Uterus (tissue), 4 donors: ENCODE data around the gene SCN10A. TPM values are rescaled to one million over a fixed set of nuclear protein-coding genes. Genes with fewer than 3 reads are reported as not detected.

Experiments used
- DNase-seq, 2 donors: peaks; one replicate each; pipeline ENCODE4 v3.0.0-alpha.2; 2019 to 2020
- H3K27ac ChIP-seq, 2 donors: fragments of 200-600 bp; sonication (generic); 1 replicate in 1 of 2; 2 replicates in 1 of 2; pipeline ENCODE4 v1.5.1; 2016 to 2018
- H3K27me3 ChIP-seq, 2 donors: fragments of 200-600 bp; sonication (generic); one replicate each; pipeline ENCODE4 v1.5.1; 2018 to 2019; ENCODE audit warnings: control low read depth in 1 of 2
- H3K36me3 ChIP-seq, 2 donors: fragments of 200-600 bp; sonication (generic); one replicate each; pipeline ENCODE4 v1.5.1; 2019; ENCODE audit warnings: control low read depth in 1 of 2
- H3K4me1 ChIP-seq, 2 donors: fragments of 200-600 bp; sonication (generic); one replicate each; pipeline ENCODE4 v1.5.1; 2018 to 2019; ENCODE audit warnings: control low read depth in 1 of 2
- H3K4me3 ChIP-seq, 2 donors: fragments of 200-600 bp; sonication (generic); 1 replicate in 1 of 2; 2 replicates in 1 of 2; pipeline ENCODE4 v1.5.1; 2018 to 2019; ENCODE audit warnings: mild to moderate bottlenecking in 1 of 2
- H3K9me3 ChIP-seq, 2 donors: fragments of 200-600 bp; sonication (generic); one replicate each; pipeline ENCODE4 v1.5.1; 2019; ENCODE audit warnings: control low read depth in 1 of 2
- POLR2A ChIP-seq, 2 donors: fragments of 450-650 bp; IDR thresholded peaks; one replicate each; pipeline ENCODE4 v1.6.1; 2016; ENCODE audit warnings: antibody characterized with exemption in 2 of 2, mild to moderate bottlenecking in 1 of 2, moderate library complexity in 1 of 2
- intact Hi-C: fragments of 100-400 bp; cut with DNase I; formaldehyde crosslinking; loops from one replicate; pipeline ENCODE4 v1.15.1; 2023; ENCODE audit warnings: low total_unique reads
- total RNA-seq, 4 donors: library from RNA; depleted of rRNA in 3 of 4; stranded (reverse); fragments of >200 nt in 3 of 4; gene quantifications; one replicate each; pipeline versions ENCODE4 v1.1.0 to v1.2.4, GENCODE V29; 2014 to 2023
- TF ChIP-seq, protein P1 (sequence below), 4 experiments: fragments of 200-600 bp in 2 of 4; fragments of 450-650 bp in 2 of 4; sonication (generic) in 2 of 4; IDR thresholded peaks; one replicate each; pipeline ENCODE4 v1.5.1; 2016 to 2019; ENCODE audit warnings: antibody characterized with exemption in 4 of 4, mild to moderate bottlenecking in 2 of 4, moderate library complexity in 1 of 4
- donor health status: DM: yes; HTN: yes; CAD: no.

Gene SCN10A
- total RNA-seq, 4 donors from 2014 or later, result not detected

DNA sequence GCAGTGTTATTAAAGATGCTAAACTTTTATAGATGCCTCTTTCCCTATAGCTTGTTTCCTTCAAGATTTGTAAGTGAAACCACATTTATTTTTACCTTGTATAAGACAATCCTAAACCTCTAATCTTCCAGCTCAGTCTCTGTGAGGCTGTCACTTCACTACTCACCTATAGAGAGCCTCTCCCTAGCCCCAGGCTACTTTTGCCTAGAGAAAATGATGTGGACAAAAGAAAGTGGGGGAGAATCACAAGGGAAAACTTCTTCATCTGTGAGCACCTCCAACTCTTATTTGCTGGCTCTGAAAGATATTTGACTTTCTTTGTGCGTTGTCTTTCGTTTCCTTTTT is 91.7 kb downstream of the SCN10A start:
- TF ChIP-seq, protein P1, sequence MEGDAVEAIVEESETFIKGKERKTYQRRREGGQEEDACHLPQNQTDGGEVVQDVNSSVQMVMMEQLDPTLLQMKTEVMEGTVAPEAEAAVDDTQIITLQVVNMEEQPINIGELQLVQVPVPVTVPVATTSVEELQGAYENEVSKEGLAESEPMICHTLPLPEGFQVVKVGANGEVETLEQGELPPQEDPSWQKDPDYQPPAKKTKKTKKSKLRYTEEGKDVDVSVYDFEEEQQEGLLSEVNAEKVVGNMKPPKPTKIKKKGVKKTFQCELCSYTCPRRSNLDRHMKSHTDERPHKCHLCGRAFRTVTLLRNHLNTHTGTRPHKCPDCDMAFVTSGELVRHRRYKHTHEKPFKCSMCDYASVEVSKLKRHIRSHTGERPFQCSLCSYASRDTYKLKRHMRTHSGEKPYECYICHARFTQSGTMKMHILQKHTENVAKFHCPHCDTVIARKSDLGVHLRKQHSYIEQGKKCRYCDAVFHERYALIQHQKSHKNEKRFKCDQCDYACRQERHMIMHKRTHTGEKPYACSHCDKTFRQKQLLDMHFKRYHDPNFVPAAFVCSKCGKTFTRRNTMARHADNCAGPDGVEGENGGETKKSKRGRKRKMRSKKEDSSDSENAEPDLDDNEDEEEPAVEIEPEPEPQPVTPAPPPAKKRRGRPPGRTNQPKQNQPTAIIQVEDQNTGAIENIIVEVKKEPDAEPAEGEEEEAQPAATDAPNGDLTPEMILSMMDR (IDR thresholded peaks at IDR 0.05), result no peak
- TF ChIP-seq POLR2A (IDR thresholded peaks at IDR 0.05), result no peak
- intact Hi-C loops, result no loop called here

GRCh38 chr3:38723569-38724391 is 92.2 kb downstream of the SCN10A start:
- H3K27me3 ChIP-seq, result no peaks in the 10 kb centered on the region
- H3K27ac ChIP-seq, result no peak overlapping the region
- no peaks in the 10 kb centered on the region for H3K36me3 ChIP-seq
- DNase-seq, result no peak
- H3K4me1 ChIP-seq, result no peaks in the 10 kb centered on the region
- TF ChIP-seq, protein P1 (IDR thresholded peaks at IDR 0.05), result no peak
- no peak for TF ChIP-seq POLR2A (IDR thresholded peaks at IDR 0.05)
- intact Hi-C loops, result no loop called here
- H3K9me3 ChIP-seq, result no peaks in the 10 kb centered on the region
- H3K4me3 ChIP-seq, result no peak overlapping the region

More for the DNA sequence above, 91.7 kb downstream of the SCN10A start:
- Histone ChIP-seq H3K27me3 (no peaks in the 10 kb centered on the region), H3K9me3 (no peaks in the 10 kb centered on the region), H3K36me3 (no peaks in the 10 kb centered on the region), H3K4me1 (no peaks in the 10 kb centered on the region), H3K27ac (no peak overlapping the region), H3K4me3 (no peak overlapping the region)
- no peak for DNase-seq

GRCh38 chr3:38722781-38723568 is 93.0 kb downstream of the SCN10A start:
- intact Hi-C loops, result no loop called here
- no peak for DNase-seq
- no peak for TF ChIP-seq POLR2A (IDR thresholded peaks at IDR 0.05)
- TF ChIP-seq, protein P1 (IDR thresholded peaks at IDR 0.05), result no peak
- no peak overlapping the region for H3K4me3 ChIP-seq
- H3K27me3 ChIP-seq, result no peaks in the 10 kb centered on the region
- no peaks in the 10 kb centered on the region for H3K4me1 ChIP-seq
- H3K36me3 ChIP-seq, result no peaks in the 10 kb centered on the region
- H3K27ac ChIP-seq, result no peak overlapping the region
- no peaks in the 10 kb centered on the region for H3K9me3 ChIP-seq

DNA sequence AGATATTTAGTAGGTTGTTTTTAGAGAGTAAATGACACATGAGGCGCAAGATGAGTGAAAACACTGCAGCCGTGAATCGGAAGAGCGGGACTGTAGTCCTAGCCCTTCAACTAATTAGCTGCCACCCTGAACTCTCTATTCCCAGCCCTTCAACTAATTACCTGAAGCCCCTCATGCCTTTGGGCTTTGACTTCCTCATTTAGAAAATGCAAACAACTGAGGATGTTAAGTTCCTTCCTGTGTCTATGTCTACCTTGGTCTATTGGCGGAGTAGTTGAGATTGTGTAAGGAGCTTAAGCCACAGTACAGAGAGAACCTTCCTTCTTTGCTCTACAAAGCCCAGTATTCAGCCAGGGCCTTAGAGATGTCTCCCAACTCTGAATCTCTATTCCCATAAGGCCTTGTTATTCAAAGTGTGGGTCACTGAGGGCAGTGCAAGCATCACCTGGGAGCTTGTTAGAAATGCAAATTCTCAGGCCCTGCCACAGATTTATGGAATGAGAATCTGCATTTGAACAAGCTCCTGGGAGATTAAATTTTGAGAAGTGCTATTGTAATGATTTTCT is 94.7 kb downstream of the SCN10A start:
- Histone ChIP-seq H3K4me1 (no peaks in the 10 kb centered on the region), H3K9me3 (no peaks in the 10 kb centered on the region), H3K4me3 (no peak overlapping the region), H3K36me3 (no peaks in the 10 kb centered on the region), H3K27ac (no peak overlapping the region), H3K27me3 (no peaks in the 10 kb centered on the region)
- no peak for DNase-seq
- TF ChIP-seq, protein P1 (IDR thresholded peaks at IDR 0.05), result no peak
- no peak for TF ChIP-seq POLR2A (IDR thresholded peaks at IDR 0.05)
- intact Hi-C loops, result no loop called here

- TF ChIP-seq, protein P1 (IDR thresholded peaks at IDR 0.05), result no peak
- no peak for TF ChIP-seq POLR2A (IDR thresholded peaks at IDR 0.05)
- no peak for DNase-seq
- no peaks in the 10 kb centered on the region for H3K36me3 ChIP-seq
- H3K27ac ChIP-seq, result no peak overlapping the region
- no peak overlapping the region for H3K4me3 ChIP-seq
- H3K27me3 ChIP-seq, result no peaks in the 10 kb centered on the region
- intact Hi-C loops, result no loop called here
- no peaks in the 10 kb centered on the region for H3K4me1 ChIP-seq
- no peaks in the 10 kb centered on the region for H3K9me3 ChIP-seq
Observed at GRCh38 chr3:38720465-38720864, 95.6 kb downstream of the SCN10A start.
